RCC 7860 (cell line): Measurements from ENCODE around the gene AFAP1L2.

Experiments used
- DNase-seq: peaks from one replicate; pipeline ENCODE4 v3.0.0-alpha.2; 2015; ENCODE audit warnings: low spot score
- FAIRE-seq: peaks from 2 replicates; lab custom pipeline; 2012; peaks lifted over from hg19 to GRCh38; lab: Jason Lieb, UNC

AFAP1L2 gene

GRCh38 chr10:114316744-114317143, 87.6 kb downstream of the AFAP1L2 start:
- no peak for DNase-seq
- no peak for FAIRE-seq

GRCh38 chr10:114315566-114316420, 88.5 kb downstream of the AFAP1L2 start:
- FAIRE-seq (no peak), DNase-seq (no peak)

GRCh38 chr10:114313866-114314265, 90.4 kb downstream of the AFAP1L2 start:
- no peak for DNase-seq
- FAIRE-seq: no peak

GRCh38 chr10:114313139-114313538, 91.2 kb downstream of the AFAP1L2 start:
- DNase-seq (no peak), FAIRE-seq (no peak)

- FAIRE-seq (no peak), DNase-seq (no peak)
Observed at GRCh38 chr10:114311496-114312209, 92.6 kb downstream of the AFAP1L2 start.

GRCh38 chr10:114311023-114311422, 93.3 kb downstream of the AFAP1L2 start:
- FAIRE-seq (no peak), DNase-seq (no peak)

- no peak for DNase-seq
- FAIRE-seq: no peak
Observed at GRCh38 chr10:114310346-114310745, 94.0 kb downstream of the AFAP1L2 start.

GRCh38 chr10:114309364-114309651, 95.0 kb downstream of the AFAP1L2 start:
- FAIRE-seq (no peak), DNase-seq (no peak)

- no peak for FAIRE-seq
- DNase-seq: no peak
Observed at GRCh38 chr10:114308531-114309363, 95.6 kb downstream of the AFAP1L2 start.

GRCh38 chr10:114307731-114308130, 96.6 kb downstream of the AFAP1L2 start:
- FAIRE-seq (no peak), DNase-seq (no peak)

GRCh38 chr10:114306116-114306973, 98.0 kb downstream of the AFAP1L2 start:
- FAIRE-seq (peak; percentile 99), DNase-seq (peak; percentile 100)

GRCh38 chr10:114305521-114305925, 98.8 kb downstream of the AFAP1L2 start:
- DNase-seq (no peak), FAIRE-seq (no peak)

GRCh38 chr10:114304571-114305421, 99.5 kb downstream of the AFAP1L2 start:
- FAIRE-seq: no peak
- no peak for DNase-seq

- peak; percentile 92 for FAIRE-seq
Observed at GRCh38 chr10:114304017-114304570, 100.2 kb downstream of the AFAP1L2 start.

GRCh38 chr10:114303556-114303955, 100.7 kb downstream of the AFAP1L2 start:
- FAIRE-seq: no peak
- no peak for DNase-seq

More at GRCh38 chr10:114304017-114304570, 100.2 kb downstream of the AFAP1L2 start:
- peak; percentile 88 for DNase-seq

GRCh38 chr10:114301951-114302710, 102.2 kb downstream of the AFAP1L2 start:
- FAIRE-seq (no peak), DNase-seq (no peak)

GRCh38 chr10:114301177-114301576, 103.1 kb downstream of the AFAP1L2 start:
- DNase-seq (peak; percentile 32), FAIRE-seq (no peak)

- DNase-seq (no peak), FAIRE-seq (no peak)
Observed at GRCh38 chr10:114300036-114300645, 104.2 kb downstream of the AFAP1L2 start.
